Measurements from ENCODE around the gene RUVBL1.
"Not testable (repeated sequence)": the region's sequence is repeated elsewhere in the genome, so short reads cannot be mapped to it uniquely, and the experiment has no call there.

RUVBL1 gene
- total RNA-seq: 21.2 to 49.1 reads per million in 2 donors

GRCh38 chr3:128123538-128124368, at the start of gene RUVBL1:
Gene RUVBL1 (minus strand): TSS chr3:128123812. CDS start chr3:128123724, 88 bp downstream.
- peak; percentile 92 for DNase-seq

GRCh38 chr3:128173200-128173599, 49.6 kb upstream of the RUVBL1 start:
- no peak for DNase-seq

GRCh38 chr3:128170866-128171516, 47.4 kb upstream of the RUVBL1 start:
- DNase-seq: no peak

GRCh38 chr3:128168836-128169235, 45.2 kb upstream of the RUVBL1 start:
- DNase-seq: no peak

GRCh38 chr3:128167973-128168674, 44.5 kb upstream of the RUVBL1 start:
- DNase-seq: no peak

- no peak for DNase-seq
These were observed 44.0 kb upstream of the RUVBL1 start for GRCh38 chr3:128167646-128167972.

GRCh38 chr3:128166971-128167453, 43.4 kb upstream of the RUVBL1 start:
- DNase-seq: no peak

GRCh38 chr3:128163432-128163831, 39.8 kb upstream of the RUVBL1 start:
- no peak for DNase-seq

- no peak for DNase-seq
These were observed 37.0 kb upstream of the RUVBL1 start for GRCh38 chr3:128160661-128161060.

GRCh38 chr3:128155616-128156360, 32.2 kb upstream of the RUVBL1 start:
- no peak for DNase-seq

GRCh38 chr3:128154354-128154753, 30.7 kb upstream of the RUVBL1 start:
- not testable (repeated sequence) for DNase-seq

- peak; percentile 73 for DNase-seq
These were observed 29.8 kb upstream of the RUVBL1 start, which contains the start of gene EEFSEC for GRCh38 chr3:128153156-128154041. Gene EEFSEC (plus strand): TSS chr3:128153481. CDS start chr3:128153508, 27 bp downstream.

GRCh38 chr3:128152419-128153155, 29.0 kb upstream of the RUVBL1 start:
- DNase-seq: peak; percentile 4

GRCh38 chr3:128151758-128152274, 28.2 kb upstream of the RUVBL1 start:
- no peak for DNase-seq

GRCh38 chr3:128149650-128150049, 26.0 kb upstream of the RUVBL1 start:
- DNase-seq: no peak

- no peak for DNase-seq
These were observed 22.6 kb upstream of the RUVBL1 start for GRCh38 chr3:128146201-128146600.

- no peak for DNase-seq
These were observed 21.7 kb upstream of the RUVBL1 start for GRCh38 chr3:128145279-128145678.

GRCh38 chr3:128144512-128145187, 21.0 kb upstream of the RUVBL1 start:
- no peak for DNase-seq

GRCh38 chr3:128143496-128143895, 19.9 kb upstream of the RUVBL1 start:
- no peak for DNase-seq

Data from T-helper 9 cell (primary cell).